GM23338 (cell line): ENCODE results near the gene CARMIL1. TPM values are rescaled to one million over a fixed set of nuclear protein-coding genes. Genes with fewer than 3 reads are reported as not detected.
A peak's percentile ranks its signal among the peaks of the same experiment; 100 is the strongest.

Source experiments
- ATAC-seq: fragments of 200-7000 bp; cut with Tn5 transposase; 3 replicates; pipeline ENCODE4 v1.9.1; 2020
- DNase-seq: peaks from one replicate; pipeline ENCODE4 v3.0.0-alpha.2; 2015; ENCODE audit warnings: low spot score
- H2AFZ ChIP-seq: fragments of 200-600 bp; sonication (generic); 2 replicates; pipeline ENCODE4 v1.8.0; 2016; ENCODE audit warnings: antibody characterized with exemption, mild to moderate bottlenecking, moderate library complexity
- H3F3A ChIP-seq: fragments of 200-600 bp; sonication (generic); replicated peaks from 2 replicates; pipeline ENCODE4 v1.8.0; 2017; ENCODE audit warnings: antibody characterized with exemption, mixed run types, low read depth
- H3K27ac ChIP-seq: fragments of 200-600 bp; sonication (generic); 2 replicates; pipeline ENCODE4 v1.6.1; 2016; ENCODE audit warnings: low read depth
- H3K27me3 ChIP-seq: fragments of 200-600 bp; sonication (generic); 2 replicates; pipeline ENCODE4 v1.8.0; 2016; ENCODE audit warnings: mild to moderate bottlenecking, mixed run types, moderate library complexity; ENCODE audit not compliant: insufficient read depth
- H3K36me3 ChIP-seq: fragments of 200-600 bp; sonication (generic); 2 replicates; pipeline ENCODE4 v1.8.0; 2016; ENCODE audit warnings: mild to moderate bottlenecking; ENCODE audit not compliant: insufficient read depth
- H3K4me1 ChIP-seq: fragments of 200-600 bp; sonication (generic); 2 replicates; pipeline ENCODE4 v1.8.0; 2016; ENCODE audit warnings: mild to moderate bottlenecking, moderate library complexity; ENCODE audit not compliant: insufficient read depth
- H3K4me2 ChIP-seq: fragments of 200-600 bp; sonication (generic); 2 replicates; pipeline ENCODE4 v1.7.1; 2017; ENCODE audit warnings: mixed run types
- H3K4me3 ChIP-seq: fragments of 200-600 bp; sonication (generic); 2 replicates; pipeline ENCODE4 v1.6.1; 2016; ENCODE audit warnings: mixed run types
- H3K79me2 ChIP-seq: fragments of 200-600 bp; sonication (generic); replicated peaks from 2 replicates; pipeline ENCODE4 v1.8.0; 2017; ENCODE audit warnings: mild to moderate bottlenecking; ENCODE audit not compliant: insufficient read depth
- H3K9me2 ChIP-seq: fragments of 200-600 bp; sonication (generic); 2 replicates; pipeline ENCODE4 v1.8.0; 2017; ENCODE audit not compliant: insufficient read depth
- H4K20me1 ChIP-seq: fragments of 200-600 bp; sonication (generic); replicated peaks from 2 replicates; pipeline ENCODE4 v1.8.0; 2017; ENCODE audit warnings: mild to moderate bottlenecking; ENCODE audit not compliant: insufficient read depth
- H3K27ac Mint-ChIP-seq: 2 replicates; pipeline ENCODE4 v1.8.0; 2020; ENCODE audit warnings: inconsistent platforms, mild to moderate bottlenecking, moderate library complexity, mixed read lengths
- H3K27me3 Mint-ChIP-seq: 3 replicates; pipeline ENCODE4 v1.8.0; 2022; ENCODE audit warnings: low read depth, mild to moderate bottlenecking, moderate library complexity, mixed read lengths, inconsistent platforms; ENCODE audit not compliant: insufficient read depth, poor library complexity
- H3K36me3 Mint-ChIP-seq: 3 replicates; pipeline ENCODE4 v1.8.0; 2021; ENCODE audit warnings: low read depth, mild to moderate bottlenecking, inconsistent platforms, moderate library complexity, mixed read lengths
- H3K4me1 Mint-ChIP-seq: 3 replicates; pipeline ENCODE4 v1.8.0; 2020; ENCODE audit warnings: mild to moderate bottlenecking, inconsistent platforms, mixed read lengths
- H3K4me3 Mint-ChIP-seq: 3 replicates; pipeline ENCODE4 v1.8.0; 2021; ENCODE audit warnings: moderate library complexity, mild to moderate bottlenecking, inconsistent platforms, mixed read lengths
- H3K9me3 Mint-ChIP-seq: 3 replicates; pipeline ENCODE4 v1.8.0; 2020; ENCODE audit warnings: moderate library complexity, mild to moderate bottlenecking, inconsistent platforms, mixed read lengths
- CREB1 ChIP-seq: fragments of 250-450 bp; sonication (Bioruptor Pico); IDR thresholded peaks from 2 replicates; pipeline ENCODE4 v1.5.0; 2020; ENCODE audit warnings: low read depth, mild to moderate bottlenecking, moderate library complexity
- EZH2phosphoT487 ChIP-seq: fragments of 200-600 bp; sonication (generic); IDR thresholded peaks from one replicate; pipeline ENCODE4 v1.8.1; 2018; ENCODE audit warnings: antibody characterized with exemption; ENCODE audit not compliant: unreplicated experiment
- NANOG ChIP-seq: IDR thresholded peaks from 2 replicates; pipeline ENCODE4 v1.6.1; 2016; ENCODE audit warnings: antibody characterized with exemption, borderline replicate concordance
- STAT1 ChIP-seq: IDR thresholded peaks from one replicate; pipeline ENCODE4 v1.6.1; 2016; ENCODE audit warnings: antibody characterized with exemption; ENCODE audit not compliant: unreplicated experiment
- ZNF331 ChIP-seq: fragments of 250-450 bp; sonication (Bioruptor Pico); IDR thresholded peaks from 2 replicates; pipeline ENCODE4 v1.5.0; 2020; ENCODE audit warnings: low read depth, mild to moderate bottlenecking, moderate library complexity
- ZNF462 ChIP-seq: fragments of 250-450 bp; sonication (Bioruptor Pico); IDR thresholded peaks from 2 replicates; pipeline ENCODE4 v1.5.0; 2020; ENCODE audit warnings: mild to moderate bottlenecking, moderate library complexity
- polyA plus RNA-seq: library from polyadenylated mRNA; unstranded; fragments of >200 nt; fragmentation: Nextera tagmentation; extraction: Ambion mirVana; gene quantifications from 2 replicates; pipeline ENCODE4 v1.2.1, GENCODE V29; 2016
- total RNA-seq: library from RNA; depleted of rRNA; stranded (reverse); fragments of >200 nt; shearing (Covaris generic); gene quantifications from 2 replicates; pipeline ENCODE4 v1.2.3, GENCODE V29; 2014

The CARMIL1 gene
- total and polyA plus RNA-seq, 2 experiments from 2014 or later = 43.2 to 66.9 TPM

GRCh38 chr6:25448965-25449538, 169.9 kb downstream of the CARMIL1 start:
- Histone ChIP-seq H3K4me1 (peaks cover 31% of the 10 kb centered on the region), H3K9me2 (no peaks in the 10 kb centered on the region), H3K4me2 (peak overlapping the region; percentile 60), H3K79me2 (no peaks in the 10 kb centered on the region), H2AFZ (no peak overlapping the region), H3K27ac (0 out of 2 replicates have a peak overlapping the region, but pooled peaks have one; percentile 46), H3K4me3 (0 out of 2 replicates have a peak overlapping the region, but pooled peaks have one; percentile 5), H3K36me3 (peaks cover 10% of the 10 kb centered on the region; the same call in 1 of the 2 replicates), H3K27me3 (no peaks in the 10 kb centered on the region), H4K20me1 (no peaks in the 10 kb centered on the region), H3F3A (no peaks in the 10 kb centered on the region)
- TF ChIP-seq ZNF331 (CRISPR knock-in tag) = no peak
- TF ChIP-seq STAT1 = no peak
- no peak for TF ChIP-seq EZH2phosphoT487
- ATAC-seq (peak; percentile 78), DNase-seq (peak; percentile 25)
- H3K36me3 Mint-ChIP-seq = peaks cover 31% of the 10 kb centered on the region
- peak overlapping the region; percentile 66 for H3K27ac Mint-ChIP-seq
- peaks cover 17% of the 10 kb centered on the region for H3K9me3 Mint-ChIP-seq
- H3K4me1 Mint-ChIP-seq = peaks cover 36% of the 10 kb centered on the region
- H3K4me3 Mint-ChIP-seq = peak overlapping the region; percentile 38
- peaks cover 2% of the 10 kb centered on the region for H3K27me3 Mint-ChIP-seq

GRCh38 chr6:25449774-25450173, 170.6 kb downstream of the CARMIL1 start:
- TF ChIP-seq NANOG (peak; percentile 65; the same call in 1 of the 2 replicates), CREB1 (CRISPR knock-in tag) (no peak), ZNF462 (CRISPR knock-in tag) (peak; percentile 57; the same call in 1 of the 2 replicates)
- peak; percentile 96 for ATAC-seq
- Mint-ChIP-seq H3K9me3 (peaks cover 16% of the 10 kb centered on the region), H3K4me1 (peaks cover 36% of the 10 kb centered on the region), H3K27ac (peak overlapping the region; percentile 95), H3K27me3 (peaks cover 2% of the 10 kb centered on the region), H3K36me3 (peaks cover 24% of the 10 kb centered on the region), H3K4me3 (peak overlapping the region; percentile 56)
- Histone ChIP-seq H3K79me2 (no peaks in the 10 kb centered on the region), H3K9me2 (no peaks in the 10 kb centered on the region), H3K4me1 (peaks cover 31% of the 10 kb centered on the region), H3K27me3 (no peaks in the 10 kb centered on the region), H3F3A (no peaks in the 10 kb centered on the region), H2AFZ (no peak overlapping the region), H3K4me2 (peak overlapping the region; percentile 60), H3K4me3 (peak overlapping the region; percentile 17), H3K36me3 (peaks cover 5% of the 10 kb centered on the region; the same call in 1 of the 2 replicates), H3K27ac (peak overlapping the region; percentile 78; the same call in 1 of the 2 replicates), H4K20me1 (no peaks in the 10 kb centered on the region)
- DNase-seq = peak; percentile 72
